Prostate gland (tissue), 2 donors: ENCODE measurements around the gene CSNK2A1. TPM values are rescaled to one million over a fixed set of nuclear protein-coding genes. Genes with fewer than 3 reads are reported as not detected.

Experiments
- DNase-seq: peaks from one replicate; pipeline ENCODE4 v3.0.0-alpha.2; 2019; ENCODE audit warnings: low spot score
- H3K27ac ChIP-seq, 2 donors: fragments of 200-600 bp; sonication (generic); 2 replicates each; pipeline ENCODE4 v1.5.1; 2017 to 2019
- H3K27me3 ChIP-seq: fragments of 200-600 bp; sonication (generic); replicated peaks from 2 replicates; pipeline ENCODE4 v1.5.1; 2019; ENCODE audit not compliant: insufficient read depth
- H3K36me3 ChIP-seq, 2 donors: fragments of 200-600 bp; sonication (generic); 1 replicate in 1 of 2; 2 replicates in 1 of 2; pipeline versions ENCODE4 v1.5.1 to v1.8.1; 2017 to 2019
- H3K4me1 ChIP-seq: fragments of 200-600 bp; sonication (generic); replicated peaks from 2 replicates; pipeline ENCODE4 v1.5.1; 2019
- H3K4me3 ChIP-seq, 2 donors: fragments of 200-600 bp; sonication (generic); 2 replicates each; pipeline ENCODE4 v1.5.1; 2017 to 2019
- H3K9me3 ChIP-seq: fragments of 200-600 bp; sonication (generic); 2 replicates; pipeline ENCODE4 v1.5.1; 2017
- POLR2A ChIP-seq: fragments of 450-650 bp; IDR thresholded peaks from one replicate; pipeline ENCODE4 v1.6.1; 2016; ENCODE audit warnings: antibody characterized with exemption, mild to moderate bottlenecking
- POLR2AphosphoS5 ChIP-seq: sonication (generic); formaldehyde crosslinking; IDR thresholded peaks from one replicate; pipeline ENCODE4 v1.6.1; 2017; ENCODE audit warnings: antibody characterized with exemption
- WGBS: methylation state at CpG from one replicate; pipeline ENCODE4 v1.1.5; 2018; 5-methylcytosine and 5-hydroxymethylcytosine counted together
- intact Hi-C: fragments of 100-400 bp; cut with DNase I; formaldehyde crosslinking; loops from one replicate; pipeline ENCODE4 v1.14.2; 2022
- total RNA-seq, 2 donors: library from RNA; depleted of rRNA; stranded (reverse); fragments of >200 nt; gene quantifications; one replicate each; pipeline ENCODE4 v1.1.0, GENCODE V29; 2016
- TF ChIP-seq, protein P1 (sequence below), 4 experiments: fragments of 200-600 bp in 2 of 4; fragments of 450-650 bp in 2 of 4; sonication (generic) in 2 of 4; IDR thresholded peaks; 1 replicate in 3 of 4; 2 replicates in 1 of 4; pipeline ENCODE4 v1.5.1; 2016 to 2019; ENCODE audit warnings: antibody characterized with exemption in 4 of 4, mild to moderate bottlenecking in 2 of 4, moderate library complexity in 2 of 4

CSNK2A1 gene
- total RNA-seq, 2 donors from 2014 or later = 66.9 to 152 TPM

DNA sequence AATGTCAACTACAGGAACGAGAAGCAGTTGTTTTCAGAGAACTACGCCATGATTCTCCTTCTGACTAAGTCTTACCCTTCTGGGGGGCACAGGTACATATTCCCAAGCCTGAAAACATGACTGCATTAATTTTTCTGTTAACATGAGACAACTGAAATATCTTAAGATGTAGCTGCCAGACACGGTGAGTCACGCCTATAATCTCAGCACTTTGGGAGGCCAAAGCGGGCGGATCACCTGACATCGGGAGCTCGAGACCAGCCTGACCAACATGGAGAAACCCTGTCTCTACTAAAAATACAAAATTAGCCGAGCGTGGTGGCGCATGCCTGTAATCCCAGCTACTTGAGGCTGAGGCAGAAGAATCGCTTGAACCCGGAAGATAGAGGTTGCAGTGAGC, 103.0 kb downstream of the CSNK2A1 start:
- Histone ChIP-seq H3K27me3 (no peaks in the 10 kb centered on the region), H3K4me1 (no peaks in the 10 kb centered on the region), H3K27ac (no peak overlapping the region), H3K9me3 (no peaks in the 10 kb centered on the region), H3K4me3 (no peak overlapping the region), H3K36me3 (peaks cover 13 to 16% of the 10 kb centered on the region in 2 donors)
- no peak for TF ChIP-seq POLR2A
- DNase-seq = no peak
- intact Hi-C loops = no loop called here
- WGBS = 89% methylated on average over 13 of the region's 13 CpGs

DNA sequence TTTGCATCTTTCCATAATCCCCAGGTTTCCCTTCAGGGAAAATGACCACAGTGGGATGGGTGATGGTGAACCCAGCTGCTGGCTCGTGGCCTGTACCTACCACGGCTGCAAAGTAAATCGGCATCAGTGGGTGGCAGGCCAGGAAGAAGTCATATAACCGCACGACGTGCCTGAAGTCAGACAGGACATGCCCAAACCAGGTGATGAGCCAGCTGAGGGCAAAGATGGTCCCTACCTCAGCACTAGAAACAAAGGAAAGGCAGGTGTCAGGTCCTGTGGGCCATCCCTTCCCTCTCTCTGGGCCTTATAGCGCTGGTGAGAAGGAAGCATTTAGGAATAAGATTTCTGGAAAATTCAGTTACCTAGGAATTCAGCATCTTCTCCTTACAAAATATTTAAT, 103.4 kb downstream of the CSNK2A1 start:
- no peak overlapping the region for H3K27ac ChIP-seq
- WGBS = 64% methylated on average over 7 of the region's 7 CpGs
- DNase-seq = no peak
- H3K27me3 ChIP-seq = no peaks in the 10 kb centered on the region
- H3K4me1 ChIP-seq = no peaks in the 10 kb centered on the region
- TF ChIP-seq, protein P1, sequence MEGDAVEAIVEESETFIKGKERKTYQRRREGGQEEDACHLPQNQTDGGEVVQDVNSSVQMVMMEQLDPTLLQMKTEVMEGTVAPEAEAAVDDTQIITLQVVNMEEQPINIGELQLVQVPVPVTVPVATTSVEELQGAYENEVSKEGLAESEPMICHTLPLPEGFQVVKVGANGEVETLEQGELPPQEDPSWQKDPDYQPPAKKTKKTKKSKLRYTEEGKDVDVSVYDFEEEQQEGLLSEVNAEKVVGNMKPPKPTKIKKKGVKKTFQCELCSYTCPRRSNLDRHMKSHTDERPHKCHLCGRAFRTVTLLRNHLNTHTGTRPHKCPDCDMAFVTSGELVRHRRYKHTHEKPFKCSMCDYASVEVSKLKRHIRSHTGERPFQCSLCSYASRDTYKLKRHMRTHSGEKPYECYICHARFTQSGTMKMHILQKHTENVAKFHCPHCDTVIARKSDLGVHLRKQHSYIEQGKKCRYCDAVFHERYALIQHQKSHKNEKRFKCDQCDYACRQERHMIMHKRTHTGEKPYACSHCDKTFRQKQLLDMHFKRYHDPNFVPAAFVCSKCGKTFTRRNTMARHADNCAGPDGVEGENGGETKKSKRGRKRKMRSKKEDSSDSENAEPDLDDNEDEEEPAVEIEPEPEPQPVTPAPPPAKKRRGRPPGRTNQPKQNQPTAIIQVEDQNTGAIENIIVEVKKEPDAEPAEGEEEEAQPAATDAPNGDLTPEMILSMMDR (IDR thresholded peaks at IDR 0.05) = no peak
- TF ChIP-seq POLR2A (no peak), POLR2AphosphoS5 (no peak)
- H3K36me3 ChIP-seq = peaks cover 16 to 18% of the 10 kb centered on the region in 2 donors
- no peak overlapping the region for H3K4me3 ChIP-seq
- intact Hi-C loops = no loop called here
- H3K9me3 ChIP-seq = no peaks in the 10 kb centered on the region

DNA sequence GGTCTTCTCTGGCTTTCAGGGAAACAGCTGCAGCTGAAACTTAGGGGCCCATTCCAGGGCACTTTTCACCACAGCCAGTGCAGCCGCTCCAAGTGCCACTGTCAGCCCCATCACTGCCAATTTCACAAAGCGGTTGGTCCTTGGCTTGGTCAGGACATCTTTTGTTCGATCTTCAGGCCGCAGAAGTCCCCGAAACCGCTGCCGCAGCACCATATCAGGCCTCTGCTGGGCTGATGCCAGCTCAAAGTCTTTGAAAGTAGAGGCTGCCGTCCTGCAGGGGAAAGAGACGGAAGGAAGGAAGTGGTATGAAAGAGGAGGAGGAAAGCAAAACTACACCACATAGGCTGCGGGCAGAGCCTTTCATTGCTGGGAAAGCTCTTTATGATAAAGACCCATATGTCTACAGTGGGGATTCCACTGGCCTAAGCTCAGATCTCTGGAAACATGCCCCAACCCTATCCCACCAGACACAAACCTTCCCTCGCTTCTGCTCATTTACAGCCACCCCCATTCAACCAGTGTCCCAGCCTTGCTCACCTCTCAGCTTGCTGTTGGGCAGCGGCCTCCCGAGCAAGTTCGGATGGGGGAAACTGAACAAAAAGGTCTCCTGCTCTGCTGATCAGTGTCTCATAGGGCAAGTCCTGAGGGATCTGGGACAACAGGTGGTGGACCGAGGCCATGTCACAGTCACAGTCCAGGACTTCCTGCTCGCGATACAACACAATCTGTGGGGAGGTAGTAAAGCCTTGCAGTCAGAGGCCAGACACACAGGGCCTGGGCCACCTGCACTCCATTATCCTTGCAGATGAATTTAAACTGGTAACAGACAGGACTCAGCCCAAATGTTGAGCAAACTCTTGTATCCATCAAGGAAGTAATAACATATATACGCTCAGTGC, 104.8 kb downstream of the CSNK2A1 start:
- intact Hi-C loops = no loop called here
- H3K36me3 ChIP-seq = peaks cover 16 to 19% of the 10 kb centered on the region in 2 donors
- DNase-seq = no peak
- no peak overlapping the region for H3K27ac ChIP-seq
- WGBS = 81% methylated on average over 18 of the region's 18 CpGs
- H3K27me3 ChIP-seq = no peaks in the 10 kb centered on the region
- no peak overlapping the region for H3K4me3 ChIP-seq
- no peaks in the 10 kb centered on the region for H3K9me3 ChIP-seq
- H3K4me1 ChIP-seq = no peaks in the 10 kb centered on the region
- TF ChIP-seq POLR2A (no peak), POLR2AphosphoS5 (no peak)
- TF ChIP-seq, protein P1 (IDR thresholded peaks at IDR 0.05) = no peak

DNA sequence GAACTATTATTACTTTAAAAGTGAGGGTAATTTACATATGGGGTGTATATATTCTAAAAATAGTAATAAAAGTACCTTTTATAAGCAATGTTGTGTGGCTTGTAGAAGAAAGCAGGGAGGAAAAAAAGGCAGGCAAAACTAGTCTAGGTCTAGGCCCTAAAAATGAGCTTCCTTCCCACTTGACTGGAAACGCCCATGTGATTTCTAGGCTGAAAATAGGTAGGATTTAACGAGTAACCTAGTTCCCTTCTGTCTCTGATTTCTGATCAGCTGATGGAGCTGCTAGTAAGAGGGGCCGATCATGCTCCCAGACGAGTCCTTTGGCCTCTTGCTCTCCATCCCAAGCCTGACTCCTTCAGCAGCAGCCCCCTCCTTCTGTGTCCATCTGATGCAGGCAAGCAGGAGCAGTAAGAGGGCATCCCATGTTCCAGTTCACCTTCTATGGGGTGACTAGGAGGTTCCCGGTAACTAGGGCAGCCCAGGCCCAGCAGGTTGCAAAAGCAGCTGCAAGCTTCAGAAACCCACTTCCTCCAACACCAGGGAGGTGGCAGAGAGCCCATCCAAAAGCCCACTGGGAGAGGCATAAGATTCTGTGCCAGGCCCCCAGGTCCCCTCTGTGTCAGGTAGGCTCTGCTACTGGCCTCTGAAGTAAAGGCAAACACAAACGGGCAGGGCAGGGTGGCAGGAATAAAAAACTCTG, 105.7 kb downstream of the CSNK2A1 start:
- TF ChIP-seq POLR2AphosphoS5 (no peak), POLR2A (no peak)
- TF ChIP-seq, protein P1 (IDR thresholded peaks at IDR 0.05) = no peak
- no peak overlapping the region for H3K27ac ChIP-seq
- 75% methylated on average over 6 of the region's 6 CpGs for WGBS
- peaks cover 16 to 19% of the 10 kb centered on the region in 2 donors for H3K36me3 ChIP-seq
- H3K27me3 ChIP-seq = no peaks in the 10 kb centered on the region
- H3K4me1 ChIP-seq = no peaks in the 10 kb centered on the region
- DNase-seq = no peak
- no peak overlapping the region for H3K4me3 ChIP-seq
- intact Hi-C loops = no loop called here
- no peaks in the 10 kb centered on the region for H3K9me3 ChIP-seq

DNA sequence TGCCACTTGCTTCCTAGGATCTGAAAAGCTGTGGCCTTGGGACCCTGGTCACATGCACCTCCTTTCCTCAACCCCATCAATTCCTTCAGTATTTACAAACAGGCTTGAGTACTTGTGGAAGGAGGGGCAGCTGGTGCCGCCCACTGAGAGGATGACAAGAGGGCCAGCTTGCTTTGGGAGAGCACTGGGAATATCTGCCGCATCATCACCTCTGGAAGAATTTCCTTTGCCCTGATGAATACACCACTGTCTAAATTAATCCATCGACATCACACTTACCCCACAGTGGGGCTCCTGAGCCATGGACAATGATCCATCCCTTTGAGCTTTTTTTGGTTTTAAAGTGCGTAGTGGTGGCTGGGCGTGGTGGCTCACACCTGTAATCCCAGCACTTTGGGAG, 107.1 kb downstream of the CSNK2A1 start:
- Histone ChIP-seq H3K4me1 (no peaks in the 10 kb centered on the region), H3K9me3 (no peaks in the 10 kb centered on the region), H3K36me3 (peaks cover 14 to 17% of the 10 kb centered on the region in 2 donors), H3K27ac (no peak overlapping the region), H3K4me3 (no peak overlapping the region), H3K27me3 (no peaks in the 10 kb centered on the region)
- TF ChIP-seq POLR2A (no peak), POLR2AphosphoS5 (no peak)
- intact Hi-C loops = no loop called here
- WGBS = 96% methylated on average over 5 of the region's 5 CpGs
- DNase-seq = no peak
